ENCODE measurements around the gene SPACA4. TPM values are rescaled to one million over a fixed set of nuclear protein-coding genes. Genes with fewer than 3 reads are reported as not detected.
A peak's percentile ranks its signal among the peaks of the same experiment; 100 is the strongest.

The SPACA4 gene
- polyA plus RNA-seq, 1 donor: not detected

DNA sequence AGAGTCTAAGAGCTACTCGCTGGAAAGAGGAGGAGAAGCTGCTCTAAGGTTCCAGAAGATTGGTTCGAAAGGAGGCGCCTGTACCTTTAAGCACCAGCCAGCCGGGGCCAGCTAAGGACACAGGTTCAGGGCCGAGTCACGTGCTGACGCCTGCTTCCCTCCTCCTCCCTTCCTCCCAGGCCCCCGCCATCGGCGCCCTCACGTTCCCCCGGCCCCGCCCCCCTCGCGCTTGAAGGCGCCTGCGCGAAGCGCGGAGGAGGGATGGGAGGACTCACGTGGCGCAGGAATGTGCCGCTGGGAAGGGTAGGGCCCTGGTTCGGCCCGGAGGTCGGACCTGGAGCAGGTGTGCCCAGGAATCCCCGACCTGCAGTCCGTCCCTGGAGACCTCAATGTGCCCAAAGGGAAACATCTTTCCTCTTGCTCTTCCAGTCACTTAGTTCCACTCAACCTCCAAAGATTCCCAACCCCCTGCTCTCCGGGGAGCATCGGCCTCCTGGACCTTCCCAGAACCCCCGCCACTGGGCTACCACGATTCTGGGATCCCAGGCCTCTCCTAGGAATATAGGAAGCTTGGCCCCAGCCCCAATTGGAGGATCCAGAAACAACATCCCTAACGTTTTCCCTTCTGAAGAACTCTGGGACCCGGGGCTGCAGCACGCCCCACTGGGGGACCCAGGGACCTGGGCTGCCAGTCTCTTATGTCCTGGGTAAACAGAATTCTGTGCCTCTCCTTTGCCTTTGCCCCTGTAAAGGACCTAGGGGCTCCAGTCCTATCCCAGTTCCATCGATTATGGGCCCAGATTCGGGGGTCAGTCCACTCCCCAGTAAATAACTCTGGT is 28.1 kb downstream of the SPACA4 start:
- DNase-seq: peak; percentile 97

DNA sequence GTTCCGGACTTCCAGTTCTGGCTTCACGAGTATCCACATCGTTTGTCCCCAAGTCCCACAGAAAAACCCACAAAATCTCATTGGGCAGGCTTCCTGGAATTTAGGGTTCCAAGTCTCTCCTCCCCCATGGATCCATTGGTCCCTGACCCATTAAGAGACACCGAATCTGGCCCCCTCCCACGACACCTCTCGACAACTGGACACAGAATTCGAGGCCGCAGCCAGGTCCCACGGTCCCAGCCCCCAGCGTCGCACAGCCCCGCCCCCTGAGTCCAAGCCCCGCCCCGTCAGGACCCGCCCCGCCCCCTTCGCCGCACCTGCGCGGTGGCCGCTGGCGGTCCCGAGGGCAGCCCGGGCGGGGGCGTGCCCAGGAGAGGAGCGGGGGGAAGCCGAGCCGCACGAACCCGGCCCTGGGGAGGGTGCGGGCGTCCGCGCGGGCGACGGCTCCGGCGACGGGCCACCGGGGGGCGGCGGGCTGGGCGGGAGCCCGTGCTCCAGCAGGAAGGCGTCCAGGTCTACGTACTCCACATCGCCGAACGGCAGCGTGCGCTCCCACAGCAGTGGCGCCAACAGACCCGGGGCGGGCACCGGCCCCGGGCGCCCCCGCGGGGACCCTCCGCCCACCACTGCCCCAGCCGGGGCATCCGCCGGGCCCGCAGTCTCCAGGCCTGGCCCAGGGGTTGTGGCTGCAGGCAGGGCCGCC is 28.9 kb downstream of the SPACA4 start:
- DNase-seq: no peak

DNA sequence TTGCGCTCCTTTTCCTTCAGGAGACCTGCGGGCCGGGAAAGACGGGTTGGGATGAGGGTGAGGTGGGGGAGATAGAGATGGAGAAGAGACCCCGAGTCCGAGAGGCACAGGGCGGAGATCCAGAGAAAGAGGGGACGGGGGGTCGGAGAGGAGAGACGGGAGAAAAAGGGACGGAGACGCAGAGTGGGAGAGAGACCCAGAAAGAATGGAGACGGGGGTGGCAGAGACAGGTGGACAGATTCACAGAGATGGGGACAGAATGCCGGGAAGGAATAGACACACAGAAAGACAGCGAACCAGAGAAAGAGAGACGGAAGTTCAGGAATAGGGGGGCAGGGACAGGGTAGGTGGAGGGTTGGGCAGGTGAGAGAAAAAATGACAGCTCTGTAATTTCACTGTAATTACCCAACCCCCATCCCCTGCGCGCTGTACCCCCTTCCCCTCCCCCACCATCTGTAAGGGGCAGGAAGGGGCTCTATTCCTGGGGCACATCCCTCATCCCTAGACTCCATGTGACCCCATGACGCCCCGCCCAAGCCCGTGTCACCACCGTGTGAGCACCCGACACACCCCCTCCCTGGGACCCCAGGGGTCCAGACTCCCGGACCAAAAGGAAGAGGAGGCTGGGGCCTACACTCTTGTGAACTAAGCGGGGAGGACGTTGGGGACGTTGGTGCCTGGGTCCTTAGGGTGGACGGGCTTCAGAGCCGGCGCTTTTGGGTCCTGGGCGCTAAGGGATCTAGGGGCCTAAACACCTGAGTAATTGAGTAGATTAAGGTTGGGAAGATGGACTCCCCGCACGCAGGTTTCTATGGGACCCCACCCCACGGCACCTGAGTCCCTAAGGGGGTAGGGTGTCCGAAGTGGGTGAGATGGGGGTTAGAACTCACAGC is 29.7 kb downstream of the SPACA4 start:
- DNase-seq: no peak

DNA sequence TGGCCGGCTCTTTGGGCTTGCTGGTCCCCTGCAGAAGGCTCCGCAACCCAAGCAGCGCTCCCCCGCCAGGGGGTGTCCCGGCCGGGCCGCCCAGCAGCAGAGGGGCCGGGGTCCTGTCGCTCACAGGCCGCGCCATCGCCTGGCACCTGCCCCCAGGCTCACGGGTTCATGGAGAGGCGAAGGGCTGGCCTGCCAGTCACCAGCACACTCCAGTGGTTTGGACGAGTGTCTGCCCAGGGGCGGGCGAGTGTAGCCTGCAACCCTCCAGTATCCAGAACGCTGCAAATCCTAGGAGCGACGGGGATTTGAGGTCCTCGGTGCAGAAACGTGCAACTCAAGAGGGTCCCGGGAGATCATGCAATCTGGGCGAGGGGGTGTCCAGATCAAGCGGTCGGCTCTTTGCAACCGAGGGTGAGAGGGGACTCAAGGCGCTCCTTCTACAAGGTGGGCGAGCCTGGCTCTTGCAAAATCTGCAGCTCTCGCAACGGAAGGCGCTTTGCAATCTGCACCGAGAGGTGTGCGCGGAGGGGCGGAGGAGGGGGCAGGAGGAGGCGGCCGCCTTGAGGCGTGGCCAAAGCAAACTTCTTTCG is 30.4 kb downstream of the SPACA4 start, which contains the start of gene DBP:
TSS of gene DBP (minus strand) at position 521 of the 590 bp plus-strand sequence. CDS start at position 136, 385 bp downstream.
- no peak for DNase-seq

DNA sequence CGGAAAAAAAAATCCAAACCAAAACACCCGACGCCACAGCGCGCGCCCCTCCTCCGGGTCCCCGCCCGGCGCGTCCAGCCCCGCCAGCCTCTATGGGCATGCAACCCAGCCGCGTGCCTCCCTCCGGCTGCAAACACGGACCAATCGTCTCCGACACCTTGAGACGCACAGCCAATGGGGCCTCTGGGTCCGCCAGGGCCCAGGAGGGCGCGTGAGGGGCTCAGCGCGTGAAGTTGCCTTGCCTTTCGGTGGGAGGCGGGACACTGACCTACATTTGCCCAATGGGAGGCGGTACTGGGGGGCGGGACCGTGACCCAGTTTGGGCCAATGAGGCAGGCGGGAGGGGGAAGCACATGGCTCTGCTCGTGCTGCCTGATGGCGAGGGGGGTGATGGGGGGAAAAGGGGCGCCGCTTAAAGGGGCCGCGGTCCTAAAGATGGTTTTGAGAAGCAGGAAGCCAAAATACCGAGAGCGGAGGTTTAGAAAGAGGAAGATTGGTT is 31.0 kb downstream of the SPACA4 start:
- DNase-seq: peak; percentile 98

DNA sequence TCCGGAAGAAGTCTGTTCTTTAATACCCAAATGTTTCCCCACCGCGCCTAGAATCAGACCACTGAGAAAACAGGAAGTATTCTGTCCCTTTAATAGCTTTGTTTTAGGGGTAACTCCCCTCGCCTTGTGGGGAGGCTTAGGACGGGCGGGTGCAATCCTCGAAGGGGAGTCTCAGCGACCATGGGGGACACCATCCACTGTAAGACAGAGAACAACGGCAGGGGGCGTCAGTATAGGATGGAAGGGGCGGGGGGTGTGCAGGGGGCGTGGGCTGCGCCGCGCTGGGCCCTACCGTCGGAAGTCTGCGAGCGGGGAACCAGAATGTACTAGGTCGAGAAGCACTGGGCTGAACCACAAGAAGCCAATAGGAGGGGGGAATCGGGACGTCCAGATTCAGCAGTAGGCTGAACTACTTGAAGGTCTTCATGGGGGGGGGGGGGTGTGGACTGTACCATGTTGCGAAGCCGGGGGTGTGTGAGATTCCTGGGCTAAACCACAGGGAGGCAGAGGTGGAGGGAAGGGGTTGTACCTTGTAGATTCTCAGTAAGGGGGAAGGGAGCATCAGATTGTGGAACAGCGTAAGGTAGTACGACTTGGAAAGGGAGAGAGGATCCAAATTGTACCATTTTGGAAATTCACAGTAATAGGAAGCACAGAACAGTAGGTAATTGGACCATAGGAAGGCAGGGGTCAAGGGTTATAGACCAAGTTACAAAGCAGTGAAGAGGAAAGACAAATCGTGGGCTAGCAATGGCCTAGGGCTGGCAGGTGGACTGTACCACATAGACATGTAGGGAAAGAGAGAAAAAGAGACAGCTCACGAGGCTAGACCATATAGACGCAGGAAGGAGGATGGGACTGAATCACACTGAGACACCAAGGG is 31.6 kb downstream of the SPACA4 start:
- DNase-seq: peak; percentile 92

DNA sequence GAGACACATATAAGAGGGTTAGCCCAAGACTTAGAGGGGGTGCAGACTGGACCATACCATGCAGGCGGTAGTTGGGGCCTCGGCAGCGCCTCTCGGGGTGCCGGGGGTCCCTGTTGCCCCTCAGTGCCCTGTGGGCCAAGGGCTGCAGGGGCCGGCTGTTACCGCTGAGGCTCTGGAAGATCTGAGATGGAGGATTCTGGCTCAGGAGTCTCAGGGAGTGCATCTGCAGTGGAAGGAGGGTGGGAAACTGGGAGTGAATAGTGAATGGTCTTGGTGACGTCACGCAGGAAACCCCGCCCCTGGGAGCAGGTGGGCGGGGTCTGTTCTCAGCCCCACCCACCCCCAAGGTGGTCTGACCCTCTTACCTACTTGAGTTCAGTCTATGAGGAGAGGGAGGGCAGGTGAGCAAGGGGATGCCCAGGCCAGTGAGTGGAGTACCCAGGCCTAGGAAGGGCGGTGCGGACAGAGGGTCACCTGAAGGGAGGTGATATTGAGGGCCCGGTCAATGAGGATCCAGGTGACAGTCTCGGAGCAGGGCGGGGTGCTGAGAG is 32.4 kb downstream of the SPACA4 start:
- DNase-seq: no peak

DNA sequence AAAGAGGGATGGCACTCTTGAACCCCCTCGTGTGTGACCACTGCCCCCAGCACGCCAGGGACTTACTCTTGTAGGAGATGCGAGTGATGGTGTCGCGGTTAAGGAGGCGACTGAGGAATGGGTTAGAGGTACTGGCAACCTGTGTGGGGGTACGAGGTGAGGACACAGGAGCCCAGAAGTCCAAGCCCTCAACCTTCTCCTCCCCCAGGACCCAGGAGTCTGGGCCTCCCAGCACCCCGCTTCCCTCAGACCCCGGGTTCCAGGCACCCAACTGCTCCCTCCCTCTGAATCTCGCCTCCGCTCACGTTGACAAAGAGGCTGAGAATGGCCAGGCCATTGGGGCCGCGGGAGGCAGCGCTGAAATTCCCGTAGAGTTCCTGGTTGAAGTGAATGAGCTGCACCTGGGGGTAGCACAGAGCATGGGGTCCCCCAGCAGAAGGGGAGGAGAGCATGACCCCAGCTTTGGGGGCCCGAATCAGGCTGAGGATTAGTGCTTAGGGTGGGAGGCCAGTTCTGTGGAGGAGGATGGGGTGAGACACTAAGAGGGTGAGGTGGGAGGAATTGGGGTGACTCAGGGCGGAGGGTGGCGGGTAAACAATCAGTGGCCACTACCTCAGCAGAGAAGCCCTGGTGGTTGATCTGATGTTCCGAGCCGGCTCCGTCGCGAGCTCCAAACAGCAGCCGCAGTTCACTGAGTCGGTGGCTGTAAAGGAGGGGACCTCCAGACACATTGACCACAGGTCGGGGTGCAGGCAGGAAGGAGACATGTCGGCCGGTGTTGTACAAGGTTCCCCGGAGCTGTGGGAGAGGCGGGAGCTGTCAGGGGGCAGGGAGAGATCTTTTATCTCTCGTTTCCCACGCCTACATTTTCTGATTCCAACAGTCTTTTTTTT is 33.2 kb downstream of the SPACA4 start:
- no peak for DNase-seq

DNA sequence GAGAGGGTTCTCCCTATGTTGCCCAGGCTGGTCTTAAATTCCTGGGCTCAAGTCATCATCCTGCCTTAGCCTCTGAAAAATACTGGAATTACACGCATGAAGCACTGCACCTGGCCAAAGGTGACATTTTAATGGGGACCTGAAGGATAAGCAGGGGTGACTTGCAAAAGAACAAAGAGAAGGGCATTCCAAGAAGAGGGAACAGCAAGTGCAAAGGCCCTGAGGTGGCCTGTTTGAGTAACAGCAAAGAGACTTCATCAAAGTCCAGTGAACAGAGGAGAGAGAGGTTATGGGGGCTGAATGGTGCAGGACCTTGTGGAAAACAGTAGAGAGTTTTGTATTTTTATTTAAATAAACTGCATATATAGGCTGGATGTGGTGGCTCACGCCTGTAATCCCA is 35.3 kb downstream of the SPACA4 start:
- DNase-seq: no peak

DNA sequence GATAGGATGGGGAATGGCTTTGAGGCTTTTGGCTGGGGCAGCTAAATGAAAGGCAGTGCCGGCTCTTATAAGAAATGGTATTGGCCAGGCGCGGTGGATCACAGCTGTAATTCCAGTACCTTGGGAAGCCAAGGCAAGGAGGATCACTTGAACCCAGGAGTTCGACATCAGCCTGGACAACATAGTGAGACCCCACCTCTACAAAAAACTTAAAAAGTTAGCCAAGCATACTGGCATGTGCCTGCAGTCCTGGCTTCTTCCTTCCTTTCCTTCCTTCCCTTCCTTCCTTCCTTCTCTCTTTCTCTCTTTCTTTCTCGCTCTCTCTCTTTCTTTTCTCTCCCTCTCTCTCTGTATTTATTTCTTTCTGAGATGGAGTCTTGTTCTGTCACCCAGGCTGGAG is 36.3 kb downstream of the SPACA4 start:
- DNase-seq: no peak

DNA sequence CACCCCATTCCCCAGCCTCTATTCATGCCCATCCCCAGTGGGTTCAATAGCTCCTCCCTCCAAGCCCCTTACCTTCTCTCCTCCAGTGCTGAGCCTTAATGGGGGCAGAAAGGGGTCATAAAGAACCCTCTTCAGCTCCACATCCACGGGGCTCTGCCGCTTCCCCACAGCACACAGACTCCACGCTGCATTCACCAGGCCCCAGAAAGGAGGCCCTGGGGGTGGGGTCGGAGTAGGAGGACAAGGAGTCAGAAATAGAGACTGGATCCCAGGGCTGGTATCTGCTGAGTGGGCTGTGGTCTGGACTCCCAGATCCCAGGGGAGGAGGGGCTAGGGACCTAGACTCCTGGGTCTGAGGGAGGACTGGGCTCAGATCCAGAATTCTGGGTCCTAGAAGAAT is 37.8 kb downstream of the SPACA4 start:
- DNase-seq: no peak

DNA sequence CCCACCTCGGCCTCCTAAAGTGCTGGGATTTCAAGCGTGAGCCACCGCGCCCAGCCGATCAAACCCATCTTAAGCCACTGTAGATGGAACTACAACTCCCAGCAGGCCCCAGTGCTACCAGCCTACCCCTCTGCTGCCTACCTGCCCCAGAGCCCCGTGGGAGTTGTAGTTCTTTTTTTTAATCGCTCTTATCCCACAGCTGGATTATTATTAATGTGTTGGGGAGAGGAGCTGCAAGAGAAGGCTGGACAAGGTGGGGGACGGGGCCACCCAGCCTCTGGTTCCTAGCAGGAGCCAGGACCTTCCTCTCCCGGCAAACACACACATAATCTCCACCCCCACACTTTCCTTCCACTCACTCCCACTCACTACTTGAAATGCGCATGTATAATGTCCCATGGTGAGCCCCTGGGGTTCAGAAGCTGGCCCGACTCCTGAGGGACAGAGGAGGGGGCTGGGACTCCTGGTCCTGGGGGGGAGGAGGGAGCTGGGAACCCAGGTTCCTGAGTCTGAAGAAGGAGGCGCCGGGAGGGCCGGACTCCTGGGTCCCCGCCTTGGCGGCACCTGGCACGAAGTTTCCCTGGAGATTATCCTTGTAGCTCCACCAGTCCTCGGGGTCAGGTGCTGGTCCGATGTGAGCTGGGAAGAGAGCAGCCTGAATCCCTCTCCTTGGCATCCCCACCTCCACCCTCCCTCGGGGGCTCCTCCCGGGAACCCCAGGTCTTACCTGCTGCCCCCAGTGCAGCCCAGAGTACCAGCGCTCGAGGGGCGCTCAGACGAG is 38.5 kb downstream of the SPACA4 start:
- DNase-seq: no peak

DNA sequence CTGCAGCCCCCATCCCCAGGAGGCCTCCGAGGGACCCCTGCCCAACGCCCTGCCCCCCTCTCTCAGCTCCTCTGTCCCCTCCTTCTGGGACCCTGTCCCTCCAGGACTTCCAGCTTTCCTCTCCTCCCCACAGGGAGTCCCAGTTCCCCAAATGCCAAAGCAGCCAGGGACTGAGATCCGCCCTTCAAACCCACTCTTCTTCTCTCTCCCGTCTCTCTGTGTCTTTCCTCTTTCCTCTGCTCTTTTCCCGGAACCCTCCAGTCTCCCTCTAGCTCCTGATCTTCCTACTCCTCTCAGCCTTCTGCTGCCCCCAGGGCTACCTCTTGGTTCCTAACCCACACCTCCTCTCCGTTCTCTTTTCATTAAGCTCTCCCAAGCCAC is 39.1 kb downstream of the SPACA4 start:
- no peak for DNase-seq

DNA sequence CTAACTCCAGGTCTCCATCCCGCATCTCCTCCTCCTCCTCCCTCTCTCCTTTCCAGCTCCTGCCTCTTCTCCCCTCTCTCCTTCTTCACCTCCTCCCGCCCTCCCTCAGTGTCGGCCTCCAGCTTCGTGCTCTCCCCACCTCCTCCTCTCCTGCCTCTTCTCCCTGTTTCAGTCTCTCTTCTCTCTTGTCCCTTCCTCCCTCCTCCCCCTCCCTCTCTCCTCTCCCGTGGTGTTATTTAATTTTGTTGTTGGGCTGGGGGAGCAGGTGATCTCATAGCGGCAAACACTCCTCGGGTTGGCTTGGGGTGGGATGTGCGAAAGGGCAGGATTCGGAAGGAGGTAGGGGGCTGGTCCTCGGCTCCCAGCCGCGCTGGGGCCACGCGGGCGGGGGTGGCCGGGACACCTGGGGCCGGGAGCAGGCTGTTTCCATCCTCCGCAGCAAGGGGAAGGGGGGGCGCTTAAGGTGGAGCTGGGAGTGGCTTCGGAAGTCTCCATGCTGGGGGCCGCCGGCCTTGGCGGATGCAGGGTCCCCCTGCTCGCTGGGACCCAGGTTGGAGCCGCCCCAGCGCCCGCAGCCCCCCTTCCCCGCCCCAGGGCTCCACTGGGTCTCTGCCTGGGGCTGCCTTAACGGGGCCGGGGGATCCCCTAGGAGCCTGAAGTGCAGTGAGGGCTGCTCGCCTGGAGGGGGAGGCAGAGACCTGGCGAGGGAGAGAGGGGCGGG is 39.6 kb downstream of the SPACA4 start, which contains the start of gene CA11:
TSS of gene CA11 (minus strand) at position 187 of the 721 bp plus-strand sequence. CDS start 555 bp downstream, outside the sequence.
- DNase-seq: peak; percentile 91

DNA sequence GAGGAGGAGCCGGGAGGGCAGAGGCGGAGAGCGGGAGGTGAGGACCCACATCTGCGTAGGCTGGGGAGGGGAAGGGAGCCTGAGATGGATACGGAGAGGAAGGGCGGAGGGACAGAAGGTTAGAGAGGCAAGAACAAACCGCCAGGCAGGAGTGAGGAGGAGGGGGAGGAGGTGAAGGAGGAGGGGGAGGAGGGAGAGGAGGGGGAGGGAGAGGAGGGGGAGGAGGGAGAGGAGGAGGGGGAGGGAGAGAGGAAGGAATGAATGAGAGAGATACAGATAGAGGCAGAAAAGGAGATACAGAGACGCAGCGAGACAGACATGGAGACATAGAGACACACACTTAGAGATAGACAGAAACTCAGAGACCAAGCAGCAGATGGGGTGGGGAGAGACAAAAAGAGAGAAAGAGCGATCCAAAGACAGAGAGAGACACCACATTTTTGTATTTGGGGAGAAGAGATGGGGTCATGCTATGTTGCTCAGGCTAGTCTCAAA is 40.2 kb downstream of the SPACA4 start:
- DNase-seq: no peak

DNA sequence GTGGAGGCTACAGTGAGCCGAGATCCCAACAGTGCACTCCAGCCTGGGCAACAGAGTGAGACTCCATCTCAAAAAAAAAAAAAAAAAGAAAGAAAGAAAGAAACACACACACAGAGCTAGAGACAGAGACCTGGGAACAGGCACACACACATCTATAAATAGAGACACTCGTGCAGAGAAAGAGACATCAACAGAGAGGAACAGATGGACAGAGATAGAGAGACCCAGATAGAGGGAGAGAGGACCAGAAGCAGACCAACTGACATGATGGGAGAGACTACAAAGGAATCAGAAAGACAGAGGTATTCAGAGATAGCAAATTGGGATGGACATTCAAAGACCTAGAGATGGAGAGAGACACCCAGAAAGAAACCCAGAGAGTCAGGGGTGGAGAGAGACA is 41.6 kb downstream of the SPACA4 start:
- no peak for DNase-seq

DNA sequence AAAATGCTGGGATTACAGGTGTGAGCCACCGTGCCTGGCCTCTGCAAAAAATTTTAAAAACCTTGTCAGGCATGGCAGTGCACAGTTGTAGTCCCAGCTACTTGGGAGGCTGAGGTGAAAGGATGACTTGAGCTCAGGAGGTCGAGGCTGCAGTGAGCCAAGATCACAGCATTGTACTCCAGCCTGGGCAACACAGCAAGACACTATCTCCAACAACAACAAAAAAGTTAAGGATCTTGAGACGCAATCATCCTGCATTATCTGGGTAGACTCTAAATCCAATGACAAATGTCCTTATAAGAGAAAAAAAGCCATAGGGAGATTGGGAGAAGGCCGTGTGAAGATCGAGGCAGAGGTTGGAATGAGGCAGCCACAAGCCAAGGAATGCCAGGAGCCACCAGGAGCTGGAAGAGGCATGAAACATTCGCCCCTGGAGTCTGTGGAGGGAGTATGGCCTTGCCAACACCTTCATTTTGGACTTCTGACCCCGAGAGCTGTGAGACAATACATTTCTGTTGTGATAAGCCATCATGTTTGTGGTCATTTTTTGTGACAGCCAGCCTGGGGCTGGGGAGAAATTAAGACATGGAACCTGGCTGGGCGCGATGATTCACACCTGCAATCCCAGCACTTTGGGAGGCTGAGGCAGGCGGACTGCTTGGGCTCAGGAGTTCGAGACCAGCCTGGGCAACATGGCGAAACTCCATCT is 44.6 kb downstream of the SPACA4 start:
- DNase-seq: no peak
